ENCODE data around the gene BTBD2. TPM values are rescaled to one million over a fixed set of nuclear protein-coding genes. Genes with fewer than 3 reads are reported as not detected.

Gene BTBD2
- total RNA-seq, 1 experiment from 2014 or later: 110 TPM

DNA sequence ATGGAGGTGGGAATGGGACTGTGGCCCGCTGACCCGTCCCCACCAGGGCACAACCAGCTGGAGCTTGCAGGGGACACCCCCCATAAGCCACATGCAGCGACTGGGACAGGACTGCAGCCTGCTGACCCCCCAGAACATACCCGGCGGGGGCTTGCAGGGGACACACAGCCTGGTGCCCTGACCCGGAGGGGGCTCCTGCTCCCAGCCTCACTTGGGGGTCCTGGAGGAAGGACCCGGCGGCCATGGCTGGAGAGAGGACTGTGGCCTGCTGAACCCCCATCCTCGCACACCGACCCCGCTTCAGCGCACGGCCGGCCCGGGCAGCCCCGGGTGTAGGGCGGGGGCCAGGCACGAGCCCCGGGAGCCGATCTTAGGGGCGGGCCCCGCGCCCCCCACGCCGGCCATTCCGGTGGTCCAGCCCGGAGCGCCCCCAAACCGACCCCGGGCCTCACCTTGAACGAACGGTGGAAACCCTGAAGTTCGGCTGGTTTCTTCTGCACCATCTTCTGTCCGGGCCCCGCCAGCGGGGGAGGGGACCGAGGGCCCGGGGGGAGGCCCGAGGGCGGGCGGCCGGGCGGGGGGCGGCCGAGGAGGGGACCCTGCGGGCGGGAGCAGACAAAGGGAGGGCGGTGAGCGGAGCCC is 35.0 kb upstream of the BTBD2 start:
- Histone ChIP-seq H3K23me2 (ENCODE audit: insufficient read length, low read depth, low read length, poor library complexity, severe bottlenecking) (peaks cover 9% of the 10 kb centered on the region), H4K5ac (ENCODE audit: insufficient read length, low read depth, low read length) (no peak overlapping the region), H3K9me3 (ENCODE audit: control insufficient read depth, low read depth, low read length) (no peaks in the 10 kb centered on the region), H3K27ac (ENCODE audit: insufficient read length, low read depth, low read length) (no peak overlapping the region), H3K79me2 (ENCODE audit: insufficient read depth, low read length) (peaks cover 11% of the 10 kb centered on the region; the same call in 1 of the 2 replicates), H3K27me3 (ENCODE audit: insufficient read depth, low read length) (no peaks in the 10 kb centered on the region), H2AK5ac (ENCODE audit: insufficient read length, low read length) (no peak overlapping the region), H3K18ac (ENCODE audit: insufficient read length, low read depth, low read length) (no peak overlapping the region), H3K14ac (ENCODE audit: insufficient read depth, low read length) (peak overlapping the region; percentile 70), H3K79me1 (ENCODE audit: insufficient read depth, low read depth, low read length, poor library complexity, severe bottlenecking) (peaks cover 3% of the 10 kb centered on the region), H3K4me1 (ENCODE audit: insufficient read depth, low read length) (no peaks in the 10 kb centered on the region), H2BK20ac (ENCODE audit: low read depth, low read length, poor library complexity, severe bottlenecking) (no peak overlapping the region), H4K91ac (ENCODE audit: insufficient read length, low read depth, low read length) (no peak overlapping the region), H2AFZ (ENCODE audit: low read length) (no peak overlapping the region), H2BK15ac (ENCODE audit: low read depth, low read length) (no peak overlapping the region), H2BK5ac (ENCODE audit: insufficient read length, low read length) (no peak overlapping the region), H3T11ph (ENCODE audit: low read length) (no peak overlapping the region), H4K20me1 (ENCODE audit: control insufficient read depth, insufficient read depth, insufficient read length) (no peaks in the 10 kb centered on the region), H2BK12ac (ENCODE audit: insufficient read length, low read depth, low read length) (no peak overlapping the region), H2BK120ac (ENCODE audit: low read depth, low read length, poor library complexity, severe bottlenecking) (no peak overlapping the region), H3K4me2 (ENCODE audit: insufficient read depth, insufficient read length, low read length) (peak overlapping the region; percentile 65), H3K4ac (ENCODE audit: low read depth, low read length) (no peak overlapping the region), H3K56ac (ENCODE audit: insufficient read length, low read depth, low read length) (no peak overlapping the region), H4K8ac (replicated peaks; ENCODE audit: insufficient read length, low read depth, low read length) (no peak overlapping the region), H3K23ac (ENCODE audit: insufficient read length, low read depth, low read length) (no peak overlapping the region), H3K9ac (ENCODE audit: extremely low read depth, insufficient read length, low read length) (peak overlapping the region; percentile 17)
- Mint-ChIP-seq H3K9me3 (no peaks in the 10 kb centered on the region), H3K27me3 (ENCODE audit: low read depth) (no peaks in the 10 kb centered on the region), H3K4me1 (peaks cover 5 to 9% of the 10 kb centered on the region in 2 experiments; a peak in 3 of 4 replicates), H3K27ac (no peak overlapping the region), H3K4me3 (peak overlapping the region; percentile 72 to 86), H3K36me3 (ENCODE audit: insufficient read depth in 1 of 3, low read depth in 3 of 3) (peaks cover 0 to 4% (median 0%) of the 10 kb centered on the region in 3 experiments; a peak in 1 of 7 replicates)
- no CpG with 5 or more reads among the region's 49 CpGs for WGBS (ENCODE audit: extremely low coverage, insufficient read length, low lambda C conversion rate)
- no peak for DNase-seq
- TF ChIP-seq CTCF (conservative IDR thresholded peaks at IDR 0.05): no peak
